Measurements from ENCODE around the gene ANKZF1. TPM values are rescaled to one million over a fixed set of nuclear protein-coding genes. Genes with fewer than 3 reads are reported as not detected.

ANKZF1 gene
- total RNA-seq, 1 donor from 2014 or later, result 64.3 TPM

GRCh38 chr2:219270055-219270372 lies 40.4 kb downstream of the ANKZF1 start:
- no peaks in the 10 kb centered on the region for H3K36me3 Mint-ChIP-seq (ENCODE audit: insufficient read depth)
- DNase-seq (ENCODE audit: low spot score, unreplicated experiment), result no peak
- peaks cover 4% of the 10 kb centered on the region for H3K4me1 Mint-ChIP-seq (ENCODE audit: low read depth)
- H3K9me3 Mint-ChIP-seq (ENCODE audit: low read depth), result no peaks in the 10 kb centered on the region
- no peak overlapping the region for H3K4me3 Mint-ChIP-seq (ENCODE audit: low read depth)
- peaks cover 25% of the 10 kb centered on the region for H3K27me3 Mint-ChIP-seq
- no peak overlapping the region for H3K27ac Mint-ChIP-seq
- no peak for TF ChIP-seq CTCF (IDR thresholded peaks at IDR 0.05; ENCODE audit: unreplicated experiment)

- no peak overlapping the region for H3K27ac Mint-ChIP-seq
- no peak overlapping the region for H3K4me3 Mint-ChIP-seq (ENCODE audit: low read depth)
- DNase-seq (ENCODE audit: low spot score, unreplicated experiment), result no peak
- no peaks in the 10 kb centered on the region for H3K36me3 Mint-ChIP-seq (ENCODE audit: insufficient read depth)
- H3K27me3 Mint-ChIP-seq, result peaks cover 25% of the 10 kb centered on the region
- no peak for TF ChIP-seq CTCF (IDR thresholded peaks at IDR 0.05; ENCODE audit: unreplicated experiment)
- H3K9me3 Mint-ChIP-seq (ENCODE audit: low read depth), result no peaks in the 10 kb centered on the region
- H3K4me1 Mint-ChIP-seq (ENCODE audit: low read depth), result peaks cover 4% of the 10 kb centered on the region
These were observed 41.4 kb downstream of the ANKZF1 start for GRCh38 chr2:219271021-219271420.

- H3K27me3 Mint-ChIP-seq, result peaks cover 25% of the 10 kb centered on the region
- no peak overlapping the region for H3K4me3 Mint-ChIP-seq (ENCODE audit: low read depth)
- no peak for DNase-seq (ENCODE audit: low spot score, unreplicated experiment)
- no peak overlapping the region for H3K27ac Mint-ChIP-seq
- peaks cover 4% of the 10 kb centered on the region for H3K4me1 Mint-ChIP-seq (ENCODE audit: low read depth)
- H3K36me3 Mint-ChIP-seq (ENCODE audit: insufficient read depth), result no peaks in the 10 kb centered on the region
- no peak for TF ChIP-seq CTCF (IDR thresholded peaks at IDR 0.05; ENCODE audit: unreplicated experiment)
- no peaks in the 10 kb centered on the region for H3K9me3 Mint-ChIP-seq (ENCODE audit: low read depth)
These were observed 42.8 kb downstream of the ANKZF1 start for GRCh38 chr2:219272356-219272755.

GRCh38 chr2:219272995-219273394 lies 43.4 kb downstream of the ANKZF1 start:
- no peak for TF ChIP-seq CTCF (IDR thresholded peaks at IDR 0.05; ENCODE audit: unreplicated experiment)
- Mint-ChIP-seq H3K9me3 (ENCODE audit: low read depth) (no peaks in the 10 kb centered on the region), H3K36me3 (ENCODE audit: insufficient read depth) (no peaks in the 10 kb centered on the region), H3K4me3 (ENCODE audit: low read depth) (no peak overlapping the region), H3K27ac (no peak overlapping the region), H3K27me3 (peaks cover 25% of the 10 kb centered on the region), H3K4me1 (ENCODE audit: low read depth) (peaks cover 7% of the 10 kb centered on the region)
- DNase-seq (ENCODE audit: low spot score, unreplicated experiment), result no peak

GRCh38 chr2:219273937-219274336 lies 44.3 kb downstream of the ANKZF1 start:
- Mint-ChIP-seq H3K27me3 (peaks cover 24% of the 10 kb centered on the region), H3K27ac (no peak overlapping the region), H3K4me3 (ENCODE audit: low read depth) (no peak overlapping the region), H3K36me3 (ENCODE audit: insufficient read depth) (no peaks in the 10 kb centered on the region), H3K4me1 (ENCODE audit: low read depth) (peaks cover 15% of the 10 kb centered on the region), H3K9me3 (ENCODE audit: low read depth) (no peaks in the 10 kb centered on the region)
- no peak for TF ChIP-seq CTCF (IDR thresholded peaks at IDR 0.05; ENCODE audit: unreplicated experiment)
- DNase-seq (ENCODE audit: low spot score, unreplicated experiment), result no peak

All from progenitor cell of endocrine pancreas (in vitro differentiated cells).